A549 (cell line): Measurements from ENCODE around the gene ASB13.

Experiments used
- MYC ChIP-seq: IDR thresholded peaks from 2 replicates; pipeline ENCODE4 v1.6.1; 2012; ENCODE audit warnings: mild to moderate bottlenecking, inconsistent platforms, low read length, improper control_type of control experiment, borderline replicate concordance
- POLR2A ChIP-seq: IDR thresholded peaks from 2 replicates; pipeline ENCODE4 v1.6.1; 2012; ENCODE audit warnings: mild to moderate bottlenecking, low read length
- USF2 ChIP-seq: fragments of 450-650 bp; IDR thresholded peaks from 2 replicates; pipeline ENCODE4 v1.6.1; 2014; ENCODE audit warnings: antibody characterized with exemption
- TF ChIP-seq, protein P1 (sequence below): fragments of >200 bp; sonication (Bioruptor Twin); formaldehyde crosslinking; IDR thresholded peaks from 3 replicates; pipeline ENCODE4 v1.5.1; 2016

DNA sequence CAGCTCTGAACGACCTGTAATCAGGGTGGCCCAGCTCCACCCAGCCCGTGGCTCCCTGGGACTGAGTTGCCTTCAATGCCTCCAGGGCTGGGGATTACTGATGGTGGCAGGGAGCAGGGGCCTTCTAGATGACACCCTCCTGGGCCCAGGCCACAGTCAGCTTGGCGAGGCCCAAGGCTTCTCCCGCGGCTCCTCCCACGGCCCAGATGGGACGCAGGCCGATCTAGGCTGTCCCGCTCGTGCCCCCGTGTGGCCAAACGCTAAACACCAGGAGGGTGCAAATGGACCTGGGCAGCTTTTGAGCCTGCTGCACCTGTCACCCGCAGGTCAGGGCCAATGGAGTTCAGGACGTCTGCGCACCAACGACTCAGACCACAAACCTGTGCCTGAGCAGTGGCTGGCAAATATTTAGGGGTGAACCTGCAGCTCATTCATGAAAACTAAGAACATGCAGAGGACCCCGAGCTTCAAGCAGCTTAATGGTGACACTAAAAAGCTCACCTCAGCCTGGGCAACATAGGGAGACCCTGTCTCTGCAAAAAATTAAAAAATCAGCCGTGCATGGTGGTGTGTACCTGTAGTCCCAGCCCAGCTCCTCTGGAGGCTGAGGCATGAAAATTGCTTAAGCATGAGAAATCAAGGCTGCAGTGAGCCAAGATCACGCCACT is 43.2 kb downstream of the ASB13 start:
- TF ChIP-seq USF2 (no peak), POLR2A (no peak), MYC (no peak)
- TF ChIP-seq, protein P1, sequence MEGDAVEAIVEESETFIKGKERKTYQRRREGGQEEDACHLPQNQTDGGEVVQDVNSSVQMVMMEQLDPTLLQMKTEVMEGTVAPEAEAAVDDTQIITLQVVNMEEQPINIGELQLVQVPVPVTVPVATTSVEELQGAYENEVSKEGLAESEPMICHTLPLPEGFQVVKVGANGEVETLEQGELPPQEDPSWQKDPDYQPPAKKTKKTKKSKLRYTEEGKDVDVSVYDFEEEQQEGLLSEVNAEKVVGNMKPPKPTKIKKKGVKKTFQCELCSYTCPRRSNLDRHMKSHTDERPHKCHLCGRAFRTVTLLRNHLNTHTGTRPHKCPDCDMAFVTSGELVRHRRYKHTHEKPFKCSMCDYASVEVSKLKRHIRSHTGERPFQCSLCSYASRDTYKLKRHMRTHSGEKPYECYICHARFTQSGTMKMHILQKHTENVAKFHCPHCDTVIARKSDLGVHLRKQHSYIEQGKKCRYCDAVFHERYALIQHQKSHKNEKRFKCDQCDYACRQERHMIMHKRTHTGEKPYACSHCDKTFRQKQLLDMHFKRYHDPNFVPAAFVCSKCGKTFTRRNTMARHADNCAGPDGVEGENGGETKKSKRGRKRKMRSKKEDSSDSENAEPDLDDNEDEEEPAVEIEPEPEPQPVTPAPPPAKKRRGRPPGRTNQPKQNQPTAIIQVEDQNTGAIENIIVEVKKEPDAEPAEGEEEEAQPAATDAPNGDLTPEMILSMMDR: peak; percentile 86
